Hepatocyte (in vitro differentiated cells): ENCODE results near the gene GABRA4. TPM values are rescaled to one million over a fixed set of nuclear protein-coding genes. Genes with fewer than 3 reads are reported as not detected.

Experiments
- DNase-seq: peaks from one replicate; pipeline ENCODE4 v3.0.0-alpha.2; 2016; ENCODE audit warnings: low spot score
- H2AFZ ChIP-seq: fragments of 200-600 bp; sonication (generic); 2 replicates; pipeline ENCODE4 v1.6.0; 2016; ENCODE audit warnings: antibody characterized with exemption, mild to moderate bottlenecking
- H3K27ac ChIP-seq: fragments of 200-600 bp; sonication (generic); 2 replicates; pipeline ENCODE4 v1.5.1; 2016; ENCODE audit warnings: mild to moderate bottlenecking
- H3K27me3 ChIP-seq: fragments of 200-600 bp; sonication (generic); 2 replicates; pipeline ENCODE4 v1.6.1; 2016
- H3K36me3 ChIP-seq: fragments of 200-600 bp; sonication (generic); replicated peaks from 2 replicates; pipeline ENCODE4 v1.5.1; 2016; ENCODE audit warnings: low read depth; ENCODE audit not compliant: insufficient read depth
- H3K4me1 ChIP-seq: fragments of 200-600 bp; sonication (generic); 2 replicates; pipeline ENCODE4 v1.5.1; 2016; ENCODE audit warnings: mild to moderate bottlenecking, moderate library complexity; ENCODE audit not compliant: insufficient read depth
- H3K4me2 ChIP-seq: fragments of 200-600 bp; sonication (generic); 2 replicates; pipeline ENCODE4 v1.6.0; 2016
- H3K4me3 ChIP-seq: fragments of 200-600 bp; sonication (generic); 2 replicates; pipeline ENCODE4 v1.5.1; 2016; ENCODE audit warnings: mild to moderate bottlenecking
- H3K79me2 ChIP-seq: fragments of 200-600 bp; sonication (generic); 2 replicates; pipeline ENCODE4 v1.6.0; 2017; ENCODE audit warnings: mild to moderate bottlenecking
- H3K9me2 ChIP-seq: fragments of 200-600 bp; sonication (generic); replicated peaks from 2 replicates; pipeline ENCODE4 v1.6.0; 2017; ENCODE audit warnings: mild to moderate bottlenecking; ENCODE audit not compliant: insufficient read depth
- H3K9me3 ChIP-seq: fragments of 200-600 bp; sonication (generic); 2 replicates; pipeline ENCODE4 v1.5.1; 2016; ENCODE audit warnings: low read depth, mild to moderate bottlenecking
- H4K20me1 ChIP-seq: fragments of 200-600 bp; sonication (generic); 2 replicates; pipeline ENCODE4 v1.6.0; 2016; ENCODE audit warnings: mild to moderate bottlenecking; ENCODE audit not compliant: insufficient read depth, poor library complexity, severe bottlenecking
- EZH2 ChIP-seq: fragments of 200-600 bp; sonication (generic); IDR thresholded peaks from 2 replicates; pipeline ENCODE4 v1.6.1; 2016; ENCODE audit warnings: antibody characterized with exemption, mild to moderate bottlenecking, borderline replicate concordance
- WGBS: methylation state at CpG from one replicate; pipeline ENCODE4 v1.1.6; 2016; ENCODE audit warnings: low lambda C conversion rate; ENCODE audit errors: missing lambda C conversion rate; 5-methylcytosine and 5-hydroxymethylcytosine counted together
- polyA plus RNA-seq: library from polyadenylated mRNA; unstranded; fragments of >200 nt; fragmentation: Nextera tagmentation; extraction: Ambion mirVana; gene quantifications from 2 replicates; pipeline ENCODE4 v1.2.1, GENCODE V29; 2016
- total RNA-seq: library from RNA; depleted of rRNA; stranded (reverse); fragments of >200 nt; gene quantifications from 2 replicates; pipeline ENCODE4 v1.2.3, GENCODE V29; 2014

GABRA4 gene
- total and polyA plus RNA-seq, 2 experiments from 2014 or later, result 0.27 to 0.73 TPM

- H3K4me1 ChIP-seq, result no peaks in the 10 kb centered on the region
- 70% methylated on average over 2 of the region's 2 CpGs for WGBS
- no peaks in the 10 kb centered on the region for H3K79me2 ChIP-seq
- H3K36me3 ChIP-seq, result no peaks in the 10 kb centered on the region
- no peaks in the 10 kb centered on the region for H4K20me1 ChIP-seq
- no peak overlapping the region for H2AFZ ChIP-seq
- no peaks in the 10 kb centered on the region for H3K9me2 ChIP-seq
- no peak overlapping the region for H3K4me2 ChIP-seq
- H3K4me3 ChIP-seq, result no peak overlapping the region
- H3K9me3 ChIP-seq, result no peaks in the 10 kb centered on the region
- no peak for TF ChIP-seq EZH2
- no peak overlapping the region for H3K27ac ChIP-seq
- no peaks in the 10 kb centered on the region for H3K27me3 ChIP-seq
- no peak for DNase-seq
Measured at GRCh38 chr4:46870411-46870810, 123.0 kb downstream of the GABRA4 start.

Other genes with a start within 250 kb of the GABRA4 start
- not detected in 2 replicates for gene COX7B2, start 84.3 kb downstream of the GABRA4 start, total RNA-seq
- not detected in 2 replicates for gene COX7B2, start 84.3 kb downstream of the GABRA4 start, polyA plus RNA-seq
- gene GABRB1, start 38.0 kb upstream of the GABRA4 start, total RNA-seq, result 2.8 and 4.9 TPM in 2 replicates
- gene GABRB1, start 38.0 kb upstream of the GABRA4 start, polyA plus RNA-seq, result 3.6 and 5.5 TPM in 2 replicates